Measurements from ENCODE around the gene OSBPL6.
"Not testable (repeated sequence)": the region's sequence is repeated elsewhere in the genome, so short reads cannot be mapped to it uniquely, and the experiment has no call there.

The OSBPL6 gene

DNA sequence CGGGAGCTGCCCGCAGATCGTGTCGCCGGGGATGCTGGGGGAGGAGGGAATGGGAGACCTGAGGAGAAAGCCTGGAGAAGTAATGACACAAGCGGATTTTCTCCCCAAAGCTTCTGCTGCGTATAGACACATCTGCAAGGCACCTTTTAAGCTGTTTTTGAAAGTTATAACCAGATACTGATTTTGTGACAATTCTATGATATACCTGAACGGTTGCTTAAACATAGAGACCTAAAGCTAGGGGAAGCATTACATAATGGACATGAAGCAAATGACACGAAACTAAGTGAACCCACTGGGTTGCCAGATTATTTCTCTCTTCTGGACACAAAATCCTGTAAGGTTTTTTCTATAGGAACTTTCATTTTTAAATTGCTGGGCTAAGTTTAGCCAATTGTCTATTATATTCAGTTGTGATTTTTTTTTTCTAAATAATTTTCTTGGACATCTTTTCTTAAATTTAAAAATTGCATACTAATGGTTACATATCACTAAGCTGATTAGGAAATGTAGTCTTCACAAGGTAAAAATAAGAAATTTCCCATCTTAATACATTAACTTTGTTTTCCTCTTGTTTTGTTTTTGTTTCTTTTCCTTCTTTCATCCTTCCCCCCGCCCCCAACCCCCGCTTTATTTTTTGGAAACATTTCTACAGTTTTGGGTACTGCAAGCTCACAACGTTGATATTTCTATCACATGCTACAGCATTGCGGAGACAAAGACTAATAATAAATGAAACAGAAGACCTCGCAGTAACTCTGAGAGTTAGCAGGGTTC is 1.3 kb downstream of the OSBPL6 start:
- no peak for TF ChIP-seq CTCF (IDR thresholded peaks at IDR 0.05; ENCODE audit: low read depth, low read length, missing control alignments)
- no peak for DNase-seq (ENCODE audit: low read depth)
- peak overlapping the region; percentile 68 for H3K4me3 ChIP-seq (ENCODE audit: low read depth, low read length)

DNA sequence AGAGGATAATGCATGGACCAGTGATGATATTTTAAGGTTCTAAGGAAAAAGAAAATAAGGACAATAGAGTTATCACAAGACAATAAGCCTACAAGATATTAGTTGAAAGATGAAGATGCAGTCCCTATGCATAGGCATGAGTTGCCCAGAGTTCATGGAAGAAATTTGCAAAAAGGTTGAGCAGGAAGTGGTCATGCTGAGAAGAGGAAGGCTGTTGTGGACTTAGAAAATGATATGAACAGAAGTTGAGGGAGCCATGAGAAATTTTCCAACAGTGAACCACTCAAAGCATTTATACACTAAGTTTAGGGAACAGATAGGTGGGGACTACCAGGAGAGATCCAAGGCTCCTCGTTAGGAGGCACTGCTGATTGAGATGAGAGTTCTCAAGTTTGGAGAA is 3.5 kb downstream of the OSBPL6 start:
- TF ChIP-seq CTCF (IDR thresholded peaks at IDR 0.05; ENCODE audit: low read depth, low read length, missing control alignments): no peak
- no peak overlapping the region for H3K4me3 ChIP-seq (ENCODE audit: low read depth, low read length)
- no peak for DNase-seq (ENCODE audit: low read depth)

DNA sequence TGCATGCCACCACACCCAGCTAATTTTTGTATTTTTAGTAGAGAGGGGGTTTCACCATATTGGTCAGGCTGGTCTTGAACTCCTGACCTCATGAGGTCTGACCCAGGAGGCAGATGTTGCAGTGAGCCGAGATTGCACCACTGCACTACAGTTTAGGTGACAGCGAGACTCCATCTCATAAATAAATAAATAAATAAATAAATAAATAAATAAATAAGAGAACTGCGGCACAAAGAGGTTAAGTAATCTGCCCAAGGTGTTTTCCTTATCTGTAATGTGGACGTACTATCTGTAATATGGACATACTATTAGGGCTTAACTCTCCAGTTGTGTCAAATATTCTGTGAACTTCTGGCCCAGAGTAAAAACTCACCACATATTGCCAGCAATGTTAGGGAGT is 4.1 kb downstream of the OSBPL6 start:
- not testable (repeated sequence) for H3K4me3 ChIP-seq (ENCODE audit: low read depth, low read length); DNase-seq (ENCODE audit: low read depth)

GRCh38 chr2:178199334-178199733 is 5.0 kb downstream of the OSBPL6 start:
- no peak for DNase-seq (ENCODE audit: low read depth)
- no peak for TF ChIP-seq CTCF (IDR thresholded peaks at IDR 0.05; ENCODE audit: low read depth, low read length, missing control alignments)

DNA sequence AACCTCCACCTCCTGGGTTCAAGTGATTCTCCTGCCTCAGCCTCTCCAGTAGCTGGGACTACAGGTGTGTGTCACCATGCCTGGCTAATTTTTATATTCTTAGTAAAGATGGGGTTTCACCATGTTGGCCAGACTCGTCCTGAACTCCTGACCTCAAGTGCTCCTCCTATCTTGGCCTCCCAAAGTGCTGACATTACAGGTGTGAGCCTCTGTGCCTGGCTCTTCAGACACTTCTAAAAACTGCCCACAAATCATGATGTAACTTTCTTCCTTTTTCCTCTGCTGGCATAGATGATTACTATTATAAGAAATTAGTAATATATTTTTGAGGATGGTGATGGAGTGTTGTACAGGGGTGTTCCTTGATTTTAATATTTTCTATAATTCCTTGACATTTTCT is 6.0 kb downstream of the OSBPL6 start:
- DNase-seq (ENCODE audit: low read depth): no peak
- no peak for TF ChIP-seq CTCF (IDR thresholded peaks at IDR 0.05; ENCODE audit: low read depth, low read length, missing control alignments)
- no peak overlapping the region for H3K4me3 ChIP-seq (ENCODE audit: low read depth, low read length)

More at GRCh38 chr2:178199334-178199733, 5.0 kb downstream of the OSBPL6 start:
- no peak overlapping the region for H3K4me3 ChIP-seq (ENCODE audit: low read depth, low read length)

- no peak for TF ChIP-seq CTCF (IDR thresholded peaks at IDR 0.05; ENCODE audit: low read depth, low read length, missing control alignments)
- no peak overlapping the region for H3K4me3 ChIP-seq (ENCODE audit: low read depth, low read length)
- DNase-seq (ENCODE audit: low read depth): no peak
Observed at GRCh38 chr2:178202927-178203326, 8.6 kb downstream of the OSBPL6 start.

DNA sequence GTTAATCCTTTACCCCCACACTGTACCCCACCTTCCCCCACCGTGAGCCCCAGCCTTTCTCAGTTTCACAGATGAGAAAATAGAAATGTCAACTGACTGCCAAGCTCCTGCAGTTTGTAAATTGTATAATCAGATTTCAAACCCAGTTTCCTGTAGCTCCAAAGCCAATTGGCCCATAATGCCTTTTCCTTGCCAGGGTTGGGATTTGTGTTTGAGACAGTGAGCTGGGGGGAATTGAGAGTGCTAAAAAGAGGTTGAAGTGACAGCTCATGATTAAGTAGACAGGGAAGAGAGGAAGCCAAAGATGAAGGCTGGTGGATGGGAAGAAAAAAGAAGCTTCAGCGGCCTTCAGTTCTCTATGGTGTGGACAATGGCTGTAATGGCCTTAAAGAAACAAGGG is 10.7 kb downstream of the OSBPL6 start:
- H3K4me3 ChIP-seq (ENCODE audit: low read depth, low read length): no peak overlapping the region
- TF ChIP-seq CTCF (IDR thresholded peaks at IDR 0.05; ENCODE audit: low read depth, low read length, missing control alignments): no peak
- DNase-seq (ENCODE audit: low read depth): no peak
